Fibroblast of skin of left quadriceps (primary cell): ENCODE results near the gene KCTD1.

ENCODE experiments used
- DNase-seq, 2 experiments: peaks; one replicate each; pipeline ENCODE4 v3.0.0-alpha.2; 2013; ENCODE audit warnings: low read depth in 2 of 2

The KCTD1 gene

DNA sequence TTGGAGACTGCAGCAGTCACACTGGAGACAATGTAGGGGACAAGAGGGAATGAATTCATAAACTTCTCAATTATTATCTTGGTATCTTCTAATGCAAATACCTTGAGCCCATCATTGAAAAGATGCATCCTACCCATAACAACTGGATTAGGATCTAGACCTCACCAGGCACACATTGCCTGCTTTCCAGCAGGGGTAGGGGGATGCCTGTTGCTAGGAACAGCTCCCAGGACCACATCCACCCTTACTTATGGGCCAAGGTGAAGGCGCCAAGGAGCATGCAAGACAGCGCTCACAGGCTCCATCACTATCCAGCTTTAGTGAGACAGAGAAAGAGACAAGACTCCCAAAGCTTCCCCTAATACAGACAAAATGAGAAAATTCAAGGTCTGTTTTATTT is 24.4 kb downstream of the KCTD1 start:
- DNase-seq: no peak

GRCh38 chr18:26521617-26522016 is 26.7 kb downstream of the KCTD1 start:
- DNase-seq: no peak

- DNase-seq: no peak
Observed at GRCh38 chr18:26520974-26521373, 27.4 kb downstream of the KCTD1 start.

DNA sequence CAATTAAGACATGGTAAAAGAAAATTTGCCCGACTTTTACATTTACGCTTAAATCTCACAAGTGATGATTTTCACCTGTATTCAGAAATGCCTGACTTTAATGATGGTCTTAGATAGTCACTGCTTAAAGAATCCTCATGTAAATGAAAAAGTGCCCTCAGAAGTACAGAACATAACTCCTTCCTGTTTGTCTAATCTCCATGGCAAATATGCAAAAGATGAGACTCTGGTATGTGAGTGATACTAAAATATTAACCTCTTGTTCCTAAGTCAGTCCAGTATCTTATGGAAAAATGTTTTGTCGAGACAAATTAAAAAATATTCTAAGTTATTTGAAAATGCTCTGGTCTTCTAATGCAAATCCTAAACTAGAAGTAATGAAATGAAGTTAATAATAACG is 29.2 kb downstream of the KCTD1 start:
- DNase-seq: no peak

DNA sequence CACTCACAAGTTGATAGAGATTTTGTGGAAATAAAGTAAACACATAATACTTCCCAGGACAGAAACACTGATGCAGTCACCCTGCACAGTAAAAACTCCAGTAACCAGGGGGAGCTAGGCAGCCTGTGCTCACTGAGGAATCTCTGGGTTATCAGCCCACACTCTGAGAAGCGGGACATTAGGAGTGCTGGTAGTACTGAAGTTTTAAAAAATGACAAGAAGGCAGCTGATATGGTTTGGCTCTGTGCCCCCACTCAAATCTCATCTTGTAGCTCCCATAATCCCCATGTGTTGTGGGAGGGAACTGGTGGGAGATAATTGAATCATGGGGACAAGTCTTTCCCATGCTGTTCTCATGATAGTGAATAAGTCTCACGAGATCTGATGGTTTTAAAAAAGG is 31.4 kb downstream of the KCTD1 start:
- no peak for DNase-seq

GRCh38 chr18:26515643-26516487 is 32.5 kb downstream of the KCTD1 start:
- DNase-seq: no peak

DNA sequence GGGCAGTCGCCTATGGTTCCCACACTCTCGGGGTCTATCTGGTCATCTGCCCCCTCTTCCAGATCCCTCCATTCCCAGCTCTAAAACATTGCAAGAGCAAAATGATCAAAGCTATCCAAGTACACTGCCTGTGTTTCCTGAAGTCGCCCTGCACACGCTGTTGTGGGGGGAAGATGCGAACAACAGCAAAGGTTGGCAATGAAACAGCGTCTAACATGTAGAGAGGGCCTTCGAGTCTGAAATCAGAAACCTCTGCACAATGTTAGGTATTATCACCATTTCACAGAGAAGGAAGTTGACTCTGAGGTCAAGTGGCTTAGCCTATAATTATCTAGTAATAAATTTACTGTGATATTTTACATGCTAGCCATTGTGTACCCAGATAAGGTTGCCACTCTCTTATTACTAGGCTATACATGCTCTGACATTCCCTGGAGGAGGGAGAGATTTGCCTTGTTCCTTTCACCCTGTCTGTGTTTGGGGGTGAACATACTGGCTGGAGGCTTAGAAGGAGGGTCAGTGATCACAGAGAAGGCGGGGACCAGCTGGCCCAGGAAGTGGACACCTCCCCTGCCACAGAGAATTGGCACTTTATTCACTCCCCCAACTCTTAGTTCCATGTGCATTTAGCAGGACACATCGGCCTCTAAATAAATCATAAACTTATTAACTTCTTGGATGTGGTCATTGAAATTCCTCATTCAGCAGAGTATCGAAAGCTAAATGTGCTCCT is 36.8 kb downstream of the KCTD1 start:
- no peak for DNase-seq

DNA sequence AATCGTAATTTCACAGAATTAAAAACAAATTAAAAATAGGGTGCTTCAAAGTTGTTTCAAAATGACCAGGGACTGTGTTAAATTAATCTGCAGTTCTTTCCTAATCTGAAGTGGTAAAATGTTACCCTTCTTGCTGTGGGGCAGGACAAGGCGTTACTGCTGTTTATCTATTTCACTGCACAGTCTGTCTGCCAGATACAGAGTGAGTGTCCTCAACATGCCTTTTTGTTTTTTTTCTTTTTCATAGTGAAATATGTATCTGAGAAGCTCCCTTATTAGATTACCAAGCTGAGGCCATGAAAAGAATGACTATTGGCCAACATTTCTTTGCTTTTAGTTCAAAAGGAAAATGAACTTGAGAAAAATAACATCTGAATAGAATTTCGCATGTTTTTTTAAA is 38.0 kb downstream of the KCTD1 start:
- DNase-seq: no peak

DNA sequence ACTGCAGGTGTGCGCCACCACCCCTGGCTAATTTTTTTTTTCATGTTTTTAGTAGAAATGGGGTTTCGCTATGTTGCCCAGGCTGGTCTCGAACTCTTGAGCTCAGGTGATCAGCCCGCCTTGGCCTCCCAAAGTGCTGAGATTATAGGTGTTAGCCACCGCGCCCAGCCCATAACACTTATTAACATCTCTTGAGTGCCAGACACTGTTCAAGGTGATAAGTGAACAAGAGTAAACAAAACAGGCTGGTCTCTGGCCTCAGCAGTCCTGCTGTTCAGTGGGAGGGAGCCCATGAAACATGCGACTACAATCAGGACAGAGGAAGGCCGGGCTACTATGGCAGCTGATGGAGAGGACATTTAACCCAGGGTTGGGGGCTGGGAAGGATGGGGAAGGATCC is 42.3 kb downstream of the KCTD1 start:
- DNase-seq: no peak

DNA sequence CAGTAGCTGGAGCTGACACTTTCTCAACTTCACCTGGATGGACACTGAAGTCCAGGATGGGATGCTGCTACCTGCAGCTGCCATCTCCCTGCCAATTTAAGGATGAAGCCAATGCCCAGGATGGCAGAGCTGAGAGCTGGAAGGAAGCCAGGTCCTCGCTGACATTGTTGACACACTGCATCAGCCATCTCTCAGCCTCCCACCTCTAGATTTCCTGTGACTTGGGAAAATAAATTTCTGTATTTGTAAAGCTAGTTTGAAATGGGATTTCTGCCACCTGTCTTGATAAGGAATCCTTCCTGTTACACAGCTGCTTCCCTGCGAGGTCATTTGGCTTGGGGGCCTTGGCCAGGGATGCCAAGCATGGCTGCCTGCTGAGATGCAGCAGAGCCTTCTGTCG is 43.5 kb downstream of the KCTD1 start:
- DNase-seq: no peak

DNA sequence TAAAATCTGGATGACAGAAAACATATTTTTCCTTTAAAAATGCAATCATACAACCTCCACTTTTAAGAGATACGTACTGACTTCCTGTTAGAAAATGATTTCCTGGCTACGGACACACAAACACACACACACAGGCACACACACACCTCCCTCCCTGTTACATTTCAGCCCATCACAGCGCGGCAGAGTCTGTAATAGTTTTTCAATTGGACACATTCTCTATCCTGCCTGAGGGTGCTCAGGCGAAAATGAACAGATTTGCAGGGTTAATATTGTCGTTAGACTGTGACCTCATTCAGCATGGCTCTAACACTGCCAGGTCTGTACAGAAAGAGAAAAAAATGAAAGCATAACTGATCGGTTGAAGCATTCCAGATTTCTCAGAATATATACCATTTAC is 45.0 kb downstream of the KCTD1 start:
- DNase-seq: no peak

- DNase-seq: no peak
Observed at GRCh38 chr18:26502823-26503222, 45.5 kb downstream of the KCTD1 start.

GRCh38 chr18:26497866-26498265 is 50.5 kb downstream of the KCTD1 start:
- no peak for DNase-seq

GRCh38 chr18:26496528-26496927 is 51.8 kb downstream of the KCTD1 start:
- no peak for DNase-seq

GRCh38 chr18:26495287-26495686 is 53.1 kb downstream of the KCTD1 start:
- DNase-seq: no peak

DNA sequence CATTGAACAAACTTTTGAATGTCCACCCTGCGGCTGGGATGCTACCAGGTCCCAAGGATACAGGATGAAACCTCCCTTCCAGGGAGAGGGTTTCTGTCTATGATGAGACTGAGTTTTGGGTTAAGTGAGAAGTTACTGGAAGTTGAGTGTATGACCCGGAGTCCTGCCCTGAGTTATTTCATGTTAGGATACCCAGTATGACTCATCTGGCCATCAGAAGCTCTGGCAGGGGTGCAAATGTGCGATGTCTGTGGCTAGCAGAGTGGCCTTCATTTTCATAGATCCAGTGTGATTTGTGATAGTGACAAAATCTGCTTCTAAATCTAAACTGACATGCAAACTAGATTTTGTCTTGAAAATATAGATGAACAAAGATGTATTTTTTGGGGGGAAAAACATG is 55.3 kb downstream of the KCTD1 start:
- no peak for DNase-seq

- no peak for DNase-seq
Observed at GRCh38 chr18:26491194-26491816, 57.0 kb downstream of the KCTD1 start.

GRCh38 chr18:26489881-26490280 is 58.5 kb downstream of the KCTD1 start:
- no peak for DNase-seq

GRCh38 chr18:26489191-26489590 is 59.2 kb downstream of the KCTD1 start:
- DNase-seq: no peak

DNA sequence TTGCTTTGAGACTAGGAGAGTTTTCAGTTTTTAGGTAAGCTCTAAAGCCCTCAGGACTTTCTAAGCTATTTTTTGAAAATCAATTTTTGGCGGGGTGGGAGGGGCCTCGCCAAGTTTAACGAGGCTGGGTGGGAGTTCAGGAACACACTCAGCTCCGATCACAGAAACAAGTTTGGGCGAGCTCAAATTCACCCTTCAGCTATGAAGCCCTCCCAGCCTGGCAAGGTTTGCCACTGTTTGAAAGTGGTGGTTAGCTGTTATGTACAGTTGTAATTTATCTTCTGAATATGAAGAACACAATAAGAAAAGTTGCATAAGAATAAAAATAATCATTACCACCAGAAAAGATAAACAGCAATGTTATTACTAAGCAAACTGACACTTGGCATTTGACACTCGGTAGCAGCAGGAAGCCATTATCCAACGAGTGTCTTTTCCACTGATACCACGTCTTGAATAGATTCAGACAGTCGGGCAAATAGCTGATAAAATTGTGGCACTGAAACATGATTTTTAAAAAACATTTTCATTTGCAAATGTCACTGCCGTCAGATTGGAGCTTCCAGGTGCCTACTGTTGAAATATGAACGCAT is 59.8 kb downstream of the KCTD1 start:
- no peak for DNase-seq

DNA sequence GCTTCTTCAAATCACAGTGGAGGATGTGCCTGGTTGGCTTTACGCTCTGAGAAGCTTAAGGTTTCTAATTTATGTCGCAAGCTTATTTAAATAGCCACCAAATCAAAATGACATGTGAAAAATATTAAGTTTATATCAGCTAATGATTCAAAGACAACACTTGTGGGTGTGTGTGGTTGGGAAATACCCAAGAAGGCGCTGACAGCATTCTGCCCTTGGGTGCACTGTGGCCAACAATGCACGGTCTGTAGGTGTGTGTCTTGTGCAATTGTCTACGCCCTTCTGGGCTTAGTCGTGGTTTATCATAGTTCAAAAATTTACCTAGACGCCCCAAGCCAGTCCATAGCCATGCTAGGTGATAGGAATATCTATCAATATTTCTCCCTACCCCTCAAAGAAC is 60.9 kb downstream of the KCTD1 start:
- DNase-seq: no peak

DNA sequence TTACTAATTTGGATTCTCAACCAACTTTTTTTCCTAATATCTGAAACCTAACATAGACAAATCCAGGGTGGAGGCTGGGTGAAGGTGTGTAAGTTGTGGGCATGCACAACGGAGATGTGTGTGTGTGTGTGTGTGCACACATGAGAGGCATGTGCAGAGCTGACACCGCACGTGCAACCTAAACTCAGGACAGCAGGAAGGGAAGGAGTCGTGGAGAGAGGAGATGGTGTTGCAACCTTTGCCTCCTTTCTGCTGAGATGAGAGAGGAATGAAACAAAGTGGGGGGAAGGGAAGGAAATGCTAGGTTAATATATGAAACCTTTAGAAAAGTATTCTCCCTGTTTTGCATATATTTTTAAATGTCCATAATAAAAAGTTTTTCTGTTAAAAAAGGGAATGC is 64.7 kb downstream of the KCTD1 start:
- no peak for DNase-seq

DNA sequence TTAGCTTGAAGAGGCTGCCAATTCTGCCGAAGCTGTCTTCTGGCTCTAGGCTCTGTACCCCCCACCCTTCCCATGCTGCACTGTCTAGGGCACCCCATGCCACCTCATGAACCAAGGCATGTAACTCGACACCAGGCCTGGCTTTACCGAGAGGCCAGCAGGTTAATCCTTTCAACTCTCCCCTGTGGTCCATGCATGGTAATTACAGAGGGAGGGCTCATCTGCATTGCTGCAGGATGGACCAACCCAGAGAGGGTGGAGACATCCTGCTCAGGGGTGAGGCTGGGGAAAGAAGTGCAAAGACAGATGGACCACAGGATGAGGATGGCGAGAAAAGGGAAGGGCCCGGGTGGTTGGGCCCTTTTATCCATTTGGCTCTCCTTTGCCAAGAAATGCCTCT is 65.8 kb downstream of the KCTD1 start:
- DNase-seq: no peak
